Suprapubic skin (tissue), 4 donors: ENCODE measurements around the gene UVRAG. TPM values are rescaled to one million over a fixed set of nuclear protein-coding genes. Genes with fewer than 3 reads are reported as not detected.

Source experiments
- DNase-seq, 2 donors: peaks; one replicate each; pipeline ENCODE4 v3.0.0-alpha.2; 2019; ENCODE audit warnings: low spot score in 2 of 2
- H3K27ac ChIP-seq: fragments of 200-600 bp; sonication (generic); one replicate; pipeline ENCODE4 v1.5.1; 2019
- H3K27me3 ChIP-seq: fragments of 200-600 bp; sonication (generic); one replicate; pipeline ENCODE4 v1.5.1; 2019
- H3K36me3 ChIP-seq: fragments of 200-600 bp; sonication (generic); one replicate; pipeline ENCODE4 v1.5.1; 2019
- H3K4me1 ChIP-seq: fragments of 200-600 bp; sonication (generic); one replicate; pipeline ENCODE4 v1.5.1; 2019
- H3K4me3 ChIP-seq: fragments of 200-600 bp; sonication (generic); one replicate; pipeline ENCODE4 v1.5.1; 2019; ENCODE audit warnings: mild to moderate bottlenecking
- H3K9me3 ChIP-seq: fragments of 200-600 bp; sonication (generic); one replicate; pipeline ENCODE4 v1.5.1; 2019
- CTCF ChIP-seq, 2 donors: fragments of 200-600 bp in 1 of 2; fragments of 450-650 bp in 1 of 2; sonication (generic) in 1 of 2; IDR thresholded peaks; one replicate each; pipeline ENCODE4 v1.5.1; 2016 to 2019; ENCODE audit warnings: antibody characterized with exemption in 2 of 2, mild to moderate bottlenecking in 1 of 2, moderate library complexity in 1 of 2
- EP300 ChIP-seq: sonication (generic); formaldehyde crosslinking; IDR thresholded peaks from one replicate; pipeline ENCODE4 v1.6.1; 2017; ENCODE audit warnings: antibody characterized with exemption
- POLR2A ChIP-seq, 2 donors: fragments of 450-650 bp; IDR thresholded peaks; one replicate each; pipeline ENCODE4 v1.6.1; 2017; ENCODE audit warnings: antibody characterized with exemption in 2 of 2, mild to moderate bottlenecking in 2 of 2, moderate library complexity in 2 of 2
- POLR2AphosphoS5 ChIP-seq, 3 donors: sonication (generic); formaldehyde crosslinking; IDR thresholded peaks; one replicate each; pipeline ENCODE4 v1.6.1; 2017; ENCODE audit warnings: antibody characterized with exemption in 3 of 3
- WGBS: methylation state at CpG from one replicate; pipeline ENCODE4 v1.1.5; 2018; 5-methylcytosine and 5-hydroxymethylcytosine counted together
- total RNA-seq, 4 donors: library from RNA; depleted of rRNA; stranded (reverse); fragments of >200 nt; gene quantifications; one replicate each; pipeline ENCODE4 v1.1.0, GENCODE V29; 2016

Gene UVRAG
- total RNA-seq, 4 donors from 2014 or later = 17.5 to 30.0 (median 22.1) TPM

- Histone ChIP-seq H3K4me3 (no peak overlapping the region), H3K36me3 (no peaks in the 10 kb centered on the region), H3K9me3 (no peaks in the 10 kb centered on the region), H3K4me1 (peaks cover 2% of the 10 kb centered on the region), H3K27me3 (no peaks in the 10 kb centered on the region), H3K27ac (no peak overlapping the region)
- DNase-seq = no peak
- WGBS = 70% methylated on average over 7 of the region's 7 CpGs
- TF ChIP-seq EP300 (no peak), CTCF (IDR thresholded peaks at IDR 0.05) (no peak), POLR2AphosphoS5 (IDR thresholded peaks at IDR 0.05) (no peak), POLR2A (IDR thresholded peaks at IDR 0.05) (no peak)
These were observed 268.8 kb downstream of the UVRAG start for GRCh38 chr11:76083563-76084451.

- TF ChIP-seq EP300 = no peak
- no peak for TF ChIP-seq POLR2AphosphoS5 (IDR thresholded peaks at IDR 0.05)
- TF ChIP-seq POLR2A (IDR thresholded peaks at IDR 0.05) = no peak
- TF ChIP-seq CTCF (IDR thresholded peaks at IDR 0.05) = no peak
- no peak overlapping the region for H3K27ac ChIP-seq
These were observed 270.3 kb downstream of the UVRAG start for GRCh38 chr11:76085270-76085669.

GRCh38 chr11:76086743-76087635 is 272.0 kb downstream of the UVRAG start:
- 96% methylated on average over 6 of the region's 6 CpGs for WGBS
- DNase-seq = no peak
- TF ChIP-seq POLR2AphosphoS5 (IDR thresholded peaks at IDR 0.05) = no peak
- TF ChIP-seq CTCF (IDR thresholded peaks at IDR 0.05) = no peak
- TF ChIP-seq POLR2A (IDR thresholded peaks at IDR 0.05) = no peak

More at GRCh38 chr11:76085270-76085669, 270.3 kb downstream of the UVRAG start:
- no peak for DNase-seq
- Histone ChIP-seq H3K27me3 (no peaks in the 10 kb centered on the region), H3K9me3 (no peaks in the 10 kb centered on the region), H3K4me3 (no peak overlapping the region), H3K4me1 (peaks cover 2% of the 10 kb centered on the region), H3K36me3 (no peaks in the 10 kb centered on the region)
- 90% methylated on average over 1 of the region's 1 CpG for WGBS

DNA sequence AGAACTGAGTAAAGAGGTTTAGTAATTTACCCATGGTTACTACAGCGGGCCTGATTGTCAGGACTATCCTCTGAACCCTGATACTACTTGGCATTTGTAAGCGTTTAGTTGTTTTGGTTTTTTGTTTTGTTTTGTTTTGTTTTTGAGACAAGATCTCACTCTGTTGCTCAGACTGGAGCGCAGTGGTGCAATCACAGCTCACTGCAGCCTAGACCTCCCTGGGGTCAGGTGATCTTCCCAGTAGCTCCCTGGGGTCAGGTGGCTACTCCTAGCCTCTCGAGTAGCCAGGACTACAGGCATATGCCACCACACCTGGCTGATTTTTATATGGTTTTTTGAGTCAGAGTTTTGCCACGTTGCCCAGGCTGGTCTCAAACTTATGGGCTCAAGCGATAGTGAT is 272.7 kb downstream of the UVRAG start:
- Histone ChIP-seq H3K27ac (no peak overlapping the region), H3K4me3 (no peak overlapping the region), H3K36me3 (no peaks in the 10 kb centered on the region), H3K27me3 (no peaks in the 10 kb centered on the region), H3K4me1 (peaks cover 2% of the 10 kb centered on the region), H3K9me3 (no peaks in the 10 kb centered on the region)
- WGBS = 94% methylated on average over 6 of the region's 6 CpGs
- TF ChIP-seq EP300 = no peak
- no peak for TF ChIP-seq CTCF (IDR thresholded peaks at IDR 0.05)
- TF ChIP-seq POLR2AphosphoS5 (IDR thresholded peaks at IDR 0.05) = no peak
- no peak for TF ChIP-seq POLR2A (IDR thresholded peaks at IDR 0.05)
- DNase-seq = no peak

More at GRCh38 chr11:76086743-76087635, 272.0 kb downstream of the UVRAG start:
- H3K36me3 ChIP-seq = no peaks in the 10 kb centered on the region
- peaks cover 2% of the 10 kb centered on the region for H3K4me1 ChIP-seq
- no peaks in the 10 kb centered on the region for H3K27me3 ChIP-seq
- H3K27ac ChIP-seq = no peak overlapping the region
- no peak overlapping the region for H3K4me3 ChIP-seq
- H3K9me3 ChIP-seq = no peaks in the 10 kb centered on the region

DNA sequence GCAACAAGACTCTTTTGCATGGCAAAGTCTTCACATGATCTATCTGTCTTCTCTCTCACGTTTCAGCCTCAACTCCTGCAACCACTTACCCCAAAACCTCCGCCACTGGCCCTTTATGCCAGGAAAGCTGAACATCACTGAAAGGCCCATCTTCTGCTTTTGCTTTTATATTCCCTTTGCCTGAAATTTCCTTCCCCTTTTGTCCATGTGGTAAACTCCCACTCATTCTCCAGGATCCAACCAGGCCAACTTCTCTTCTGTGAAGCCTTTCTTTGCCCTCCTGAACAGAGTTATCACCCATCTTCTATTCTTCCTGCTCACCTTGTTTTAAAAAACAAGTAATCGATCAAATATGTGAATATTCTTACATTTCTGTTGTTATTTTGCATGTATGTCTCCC is 273.5 kb downstream of the UVRAG start:
- Histone ChIP-seq H3K36me3 (no peaks in the 10 kb centered on the region), H3K4me1 (no peaks in the 10 kb centered on the region), H3K9me3 (no peaks in the 10 kb centered on the region), H3K27ac (no peak overlapping the region), H3K27me3 (no peaks in the 10 kb centered on the region), H3K4me3 (no peak overlapping the region)
- 87% methylated on average over 3 of the region's 3 CpGs for WGBS
- TF ChIP-seq CTCF (IDR thresholded peaks at IDR 0.05) (no peak), POLR2AphosphoS5 (IDR thresholded peaks at IDR 0.05) (no peak), EP300 (no peak), POLR2A (IDR thresholded peaks at IDR 0.05) (no peak)
- DNase-seq = no peak
